K562 (cell line): ENCODE data around the gene PET100. TPM values are rescaled to one million over a fixed set of nuclear protein-coding genes. Genes with fewer than 3 reads are reported as not detected.

Source experiments
- ATAC-seq: fragments of 200-7000 bp; cut with Tn5 transposase; 3 replicates; pipeline ENCODE4 v1.9.1; 2020; ENCODE audit warnings: moderate library complexity
- BruUV-seq: library from RNA; stranded (reverse); fragments of 400-500 nt; replicated peaks from 2 replicates; lab custom pipeline; 2021; lab: Mats Ljungman, UMichigan
- CTCF ChIA-PET: fragments of 300-600 bp; formaldehyde crosslinking; extraction: SDS; loops from one replicate; lab custom pipeline; 2021; ENCODE audit warnings: low intra/inter-chr PET ratio; lab: Yijun Ruan, JAX
- POLR2A ChIA-PET: fragments of 300-600, 350-650 bp; sonication (Branson Sonifier 250); formaldehyde crosslinking; extraction: SDS; loops from one replicate; lab custom pipeline; 2021; ENCODE audit warnings: antibody characterized with exemption, inconsistent platforms; lab: Yijun Ruan, JAX
- DNase-seq, 4 experiments: peaks; one replicate each; pipeline versions ENCODE4 v3.0.0 to v3.0.0-alpha.2; 2011 to 2018; ENCODE audit warnings: low spot score in 3 of 4, mixed read lengths in 3 of 4; ENCODE audit errors: extremely low read depth in 1 of 4
- FAIRE-seq: peaks from 2 replicates; lab custom pipeline; 2011; peaks lifted over from hg19 to GRCh38; lab: Jason Lieb, UNC
- H2AFZ ChIP-seq: 2 replicates; pipeline ENCODE4 v1.6.0; 2011; ENCODE audit warnings: low read depth, low read length, control low read depth, inconsistent platforms
- H3K27ac ChIP-seq: fragments of 200-600 bp; 3 replicates; pipeline ENCODE4 v1.8.0; 2011; ENCODE audit warnings: low read depth, mild to moderate bottlenecking, control low read depth, inconsistent platforms, low read length, moderate library complexity, mixed read lengths; ENCODE audit errors: extremely low read depth
- H3K27me3 ChIP-seq, 2 experiments: fragments of 300-600 bp in 1 of 2; 2 replicates in 1 of 2; 3 replicates in 1 of 2; pipeline versions ENCODE4 v1.6.0 to v1.8.0; 2011; ENCODE audit warnings: inconsistent platforms in 2 of 2, low read length in 2 of 2, mild to moderate bottlenecking in 1 of 2, mixed read lengths in 1 of 2, moderate library complexity in 1 of 2; ENCODE audit not compliant: control insufficient read depth in 2 of 2, insufficient read depth in 2 of 2
- H3K36me3 ChIP-seq: fragments of 300-600 bp; 3 replicates; pipeline ENCODE4 v1.8.0; 2011; ENCODE audit warnings: mild to moderate bottlenecking, low read length, inconsistent platforms; ENCODE audit not compliant: control insufficient read depth, insufficient read depth
- H3K4me1 ChIP-seq, 2 experiments: fragments of 200-600 bp in 1 of 2; replicated peaks in 1 of 2; 2 replicates in 1 of 2; 3 replicates in 1 of 2; pipeline versions ENCODE4 v1.5.1 to v1.8.0; 2011; ENCODE audit warnings: inconsistent platforms in 2 of 2, low read length in 2 of 2, mild to moderate bottlenecking in 1 of 2, mixed read lengths in 1 of 2, moderate library complexity in 1 of 2; ENCODE audit not compliant: control insufficient read depth in 2 of 2, insufficient read depth in 2 of 2
- H3K4me2 ChIP-seq: 2 replicates; pipeline ENCODE4 v1.6.1; 2011; ENCODE audit warnings: low read length, control low read depth, inconsistent platforms, mixed read lengths; ENCODE audit not compliant: insufficient read depth
- H3K4me3 ChIP-seq: fragments of 200-600 bp; sonication (generic), shearing (Covaris generic); 2 replicates; pipeline ENCODE4 v1.5.1; 2016; ENCODE audit warnings: control low read depth, inconsistent platforms
- H3K79me2 ChIP-seq: fragments of 200-600 bp; 3 replicates; pipeline ENCODE4 v1.8.0; 2011; ENCODE audit warnings: low read length, inconsistent platforms; ENCODE audit not compliant: control insufficient read depth, insufficient read depth
- H3K9ac ChIP-seq, 2 experiments: 2 replicates each; pipeline versions ENCODE4 v1.6.0 to v1.6.1; 2011; ENCODE audit warnings: low read depth in 2 of 2, low read length in 2 of 2, control low read depth in 1 of 2, inconsistent platforms in 1 of 2, mild to moderate bottlenecking in 1 of 2, mixed read lengths in 1 of 2; ENCODE audit not compliant: insufficient read depth in 1 of 2
- H3K9me1 ChIP-seq: one replicate; pipeline ENCODE4 v1.6.0; 2011; ENCODE audit warnings: inconsistent platforms, mild to moderate bottlenecking, low read length, moderate library complexity; ENCODE audit not compliant: control insufficient read depth, insufficient read depth
- H3K9me3 ChIP-seq: replicated peaks from 2 replicates; pipeline ENCODE4 v1.5.1; 2011; ENCODE audit warnings: low read depth, low read length, inconsistent platforms; ENCODE audit not compliant: control insufficient read depth, insufficient read depth
- H4K20me1 ChIP-seq: replicated peaks from 2 replicates; pipeline ENCODE4 v1.6.1; 2011; ENCODE audit warnings: low read length, inconsistent platforms, mixed read lengths; ENCODE audit not compliant: control insufficient read depth, insufficient read depth
- GATAD2A ChIP-seq: fragments of 450-650 bp; IDR thresholded peaks from 2 replicates; pipeline ENCODE4 v1.6.1; 2017
- IRF2 ChIP-seq: sonication (generic); formaldehyde crosslinking; IDR thresholded peaks from 2 replicates; pipeline ENCODE4 v1.8.1; 2022; ENCODE audit warnings: mild to moderate bottlenecking, missing genetic modification reagents
- MYBL2 ChIP-seq, 2 experiments: fragments of 450-650 bp in 1 of 2; sonication (generic) in 1 of 2; formaldehyde crosslinking in 1 of 2; IDR thresholded peaks; 2 replicates each; pipeline versions ENCODE4 v1.6.1 to v1.8.1; 2017 to 2022; ENCODE audit warnings: borderline replicate concordance in 1 of 2, inconsistent platforms in 1 of 2, low read depth in 1 of 2, mild to moderate bottlenecking in 1 of 2, missing genetic modification reagents in 1 of 2, moderate library complexity in 1 of 2
- PTTG1 ChIP-seq: fragments of 450-650 bp; IDR thresholded peaks from 2 replicates; pipeline ENCODE4 v1.6.1; 2016; ENCODE audit warnings: low read depth, mild to moderate bottlenecking, missing genetic modification characterization, missing compliant biosample characterization
- SRSF7 ChIP-seq: fragments of 200-400 bp; formaldehyde crosslinking; optimal IDR thresholded peaks from 2 replicates; pipeline ENCODE3; 2017; ENCODE audit warnings: mild to moderate bottlenecking, low read depth, low read length
- TSC22D4 ChIP-seq: fragments of 450-650 bp; IDR thresholded peaks from 2 replicates; pipeline ENCODE4 v1.6.1; 2016; ENCODE audit warnings: missing genetic modification characterization, missing biosample characterization, control low read depth
- ZFP36 ChIP-seq: fragments of 150-350 bp; IDR thresholded peaks from 2 replicates; pipeline ENCODE4 v1.6.1; 2018; ENCODE audit warnings: low read length, low read depth; ENCODE audit not compliant: partially characterized antibody
- WGBS: fragments of 100-300 bp; shearing (Covaris generic); methylation state at CpG from one replicate; pipeline ENCODE4 v1.1.6; 2016; ENCODE audit warnings: low coverage, mixed read lengths; ENCODE audit not compliant: insufficient coverage; ENCODE audit errors: missing lambda C conversion rate; 5-methylcytosine and 5-hydroxymethylcytosine counted together
- in situ Hi-C: fragments of 300-500 bp; cut with MboI; formaldehyde crosslinking; loops from 4 replicates; pipeline ENCODE4 v1.15.0; 2018; ENCODE audit warnings: inconsistent platforms, mixed read lengths
- intact Hi-C: fragments of 100-400 bp; cut with micrococcal nuclease; formaldehyde crosslinking; loops from 2 replicates; pipeline ENCODE4 v1.14.2; 2022
- polyA plus RNA-seq, 8 experiments: library from polyadenylated mRNA; depleted of rRNA in 4 of 8; stranded (reverse) in 5 of 8; unstranded in 3 of 8; fragments of >200 nt; fragmentation: Nextera tagmentation in 2 of 8; fragmentation: Illumina TruSeq in 1 of 8; extraction: Ambion mirVana in 2 of 8; extraction: Trizol in 1 of 8; gene quantifications; 2 replicates each; pipeline versions ENCODE4 v1.2.1 to v1.2.3, GENCODE V29; 2011 to 2014; ENCODE audit warnings: inconsistent platforms in 1 of 8, missing spikeins in 1 of 8
- total RNA-seq, 7 experiments: library from RNA; depleted of rRNA in 6 of 7; stranded (reverse); fragments of >200 nt in 6 of 7; fragmentation: Illumina TruSeq in 2 of 7; extraction: Trizol in 2 of 7; gene quantifications; 2 replicates each; pipeline versions ENCODE4 v1.2.1 to v1.2.3, GENCODE V29; 2011 to 2021; ENCODE audit warnings: low replicate concordance in 1 of 7
- TF ChIP-seq, protein P1 (sequence below): fragments of 450-650 bp; conservative IDR thresholded peaks from 2 replicates; pipeline ENCODE4 v1.6.1; 2016; ENCODE audit warnings: missing genetic modification characterization, low read depth, mild to moderate bottlenecking, control low read depth, missing compliant biosample characterization
- TF ChIP-seq, protein P2 (sequence below): sonication (generic); formaldehyde crosslinking; IDR thresholded peaks from 2 replicates; pipeline ENCODE4 v1.8.0; 2022; ENCODE audit warnings: missing genetic modification reagents, mild to moderate bottlenecking, borderline replicate concordance

PET100 gene
- total and polyA plus RNA-seq, 9 of the 15 experiments (the other 6 are each of a cell fraction or from before 2014, with no cell fraction given): 62.3 to 351 (median 98.3) TPM

DNA sequence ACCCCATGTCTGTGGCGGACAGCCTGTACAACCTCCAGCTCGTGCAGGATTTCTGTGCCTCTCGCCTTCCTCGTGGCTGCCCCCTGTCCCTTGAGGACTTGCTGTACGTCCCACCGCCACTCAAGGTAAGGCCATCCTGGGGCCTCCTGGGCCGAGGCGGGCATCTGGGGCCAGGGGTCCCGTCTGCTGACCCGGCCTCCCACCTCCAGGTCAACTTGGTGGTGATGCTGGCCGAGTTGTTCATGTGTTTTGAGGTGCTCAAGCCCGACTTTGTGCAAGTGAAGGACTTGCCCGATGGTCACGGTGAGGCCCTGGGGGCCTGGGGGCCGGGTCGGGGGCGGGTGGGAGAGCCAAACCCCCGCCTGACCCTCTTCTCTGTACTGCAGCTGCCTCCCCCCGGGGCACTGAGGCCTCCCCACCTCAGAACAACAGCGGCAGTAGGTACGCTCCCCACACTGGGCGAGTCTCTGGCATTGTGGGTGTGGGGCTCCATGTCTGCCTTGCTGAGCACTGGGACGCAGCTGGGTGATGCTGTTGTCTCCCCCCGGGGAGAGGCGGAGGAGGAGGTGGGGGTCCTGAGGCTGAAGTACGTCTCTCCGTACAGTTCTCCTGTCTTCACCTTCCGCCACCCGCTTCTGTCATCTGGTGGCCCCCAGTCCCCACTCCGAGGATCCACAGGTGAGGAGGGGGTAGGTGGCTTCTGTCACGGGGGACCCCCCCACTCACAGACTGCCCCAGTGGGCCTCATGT lies 18.9 kb upstream of the PET100 start:
- no peak overlapping the region for H3K9ac ChIP-seq
- TF ChIP-seq ZFP36 (no peak), SRSF7 (no peak), TSC22D4 (tag) (no peak), MYBL2 (IDR thresholded peaks at IDR 0.05; ENCODE audit: low read depth) (no peak), MYBL2 (CRISPR knock-in tag; IDR thresholded peaks at IDR 0.05; ENCODE audit: borderline replicate concordance) (no peak), PTTG1 (no peak), IRF2 (CRISPR knock-in tag) (no peak), GATAD2A (no peak)
- TF ChIP-seq, protein P1, sequence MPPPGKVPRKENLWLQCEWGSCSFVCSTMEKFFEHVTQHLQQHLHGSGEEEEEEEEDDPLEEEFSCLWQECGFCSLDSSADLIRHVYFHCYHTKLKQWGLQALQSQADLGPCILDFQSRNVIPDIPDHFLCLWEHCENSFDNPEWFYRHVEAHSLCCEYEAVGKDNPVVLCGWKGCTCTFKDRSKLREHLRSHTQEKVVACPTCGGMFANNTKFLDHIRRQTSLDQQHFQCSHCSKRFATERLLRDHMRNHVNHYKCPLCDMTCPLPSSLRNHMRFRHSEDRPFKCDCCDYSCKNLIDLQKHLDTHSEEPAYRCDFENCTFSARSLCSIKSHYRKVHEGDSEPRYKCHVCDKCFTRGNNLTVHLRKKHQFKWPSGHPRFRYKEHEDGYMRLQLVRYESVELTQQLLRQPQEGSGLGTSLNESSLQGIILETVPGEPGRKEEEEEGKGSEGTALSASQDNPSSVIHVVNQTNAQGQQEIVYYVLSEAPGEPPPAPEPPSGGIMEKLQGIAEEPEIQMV (tag): no peak
- TF ChIP-seq, protein P2, sequence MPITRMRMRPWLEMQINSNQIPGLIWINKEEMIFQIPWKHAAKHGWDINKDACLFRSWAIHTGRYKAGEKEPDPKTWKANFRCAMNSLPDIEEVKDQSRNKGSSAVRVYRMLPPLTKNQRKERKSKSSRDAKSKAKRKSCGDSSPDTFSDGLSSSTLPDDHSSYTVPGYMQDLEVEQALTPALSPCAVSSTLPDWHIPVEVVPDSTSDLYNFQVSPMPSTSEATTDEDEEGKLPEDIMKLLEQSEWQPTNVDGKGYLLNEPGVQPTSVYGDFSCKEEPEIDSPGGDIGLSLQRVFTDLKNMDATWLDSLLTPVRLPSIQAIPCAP: no peak
- no peak overlapping the region for H3K4me2 ChIP-seq
- WGBS: 10% methylated on average over 19 of the region's 31 CpGs
- H3K27me3 ChIP-seq: peaks cover 9 to 35% of the 10 kb centered on the region in 2 experiments; a peak in 3 of 5 replicates
- no peaks in the 10 kb centered on the region for H3K9me1 ChIP-seq
- POLR2A ChIA-PET: interaction anchor here (0.6 to 1.6 kb wide), 3 partner anchors 8 to 16 kb away, joined by 3 to 4 read pairs (median 3); no protein-coding TSS in a partner anchor
- H3K79me2 ChIP-seq: no peaks in the 10 kb centered on the region
- no peak overlapping the region for H3K4me3 ChIP-seq
- H3K9me3 ChIP-seq: no peaks in the 10 kb centered on the region
- H2AFZ ChIP-seq: no peak overlapping the region
- peaks cover 12% of the 10 kb centered on the region; the same call in 1 of the 2 replicates for H4K20me1 ChIP-seq
- BruUV-seq: no TSS peak
- ATAC-seq (no peak), FAIRE-seq (no peak), DNase-seq (no peak)
- H3K27ac ChIP-seq: no peak overlapping the region
- in situ Hi-C loops: no loop called here
- no peaks in the 10 kb centered on the region for H3K36me3 ChIP-seq
- H3K4me1 ChIP-seq: peaks cover 0 to 51% of the 10 kb centered on the region in 2 experiments; a peak in 3 of 5 replicates
- intact Hi-C loops: no loop called here
- CTCF ChIA-PET: no interaction called here
